K562 (cell line): ENCODE data around the gene IP6K3. TPM values are rescaled to one million over a fixed set of nuclear protein-coding genes. Genes with fewer than 3 reads are reported as not detected.

Source experiments
- BMI1 ChIP-seq: fragments of 150-350 bp; IDR thresholded peaks from 2 replicates; pipeline ENCODE4 v1.6.1; 2014; ENCODE audit warnings: low read length
- KLF6 ChIP-seq: fragments of 250-450 bp; sonication (Bioruptor Pico); IDR thresholded peaks from 2 replicates; pipeline ENCODE4 v1.4.0; 2020; ENCODE audit warnings: mild to moderate bottlenecking, moderate library complexity, borderline replicate concordance
- NR1H2 ChIP-seq: sonication (generic); formaldehyde crosslinking; IDR thresholded peaks from 2 replicates; pipeline ENCODE4 v1.4.0; 2020; ENCODE audit warnings: mild to moderate bottlenecking, missing genetic modification reagents
- PHF8 ChIP-seq: fragments of 200-600 bp; sonication (generic); IDR thresholded peaks from 2 replicates; pipeline ENCODE4 v1.6.1; 2012; ENCODE audit warnings: mixed run types, mild to moderate bottlenecking, inconsistent platforms, low read length, moderate library complexity, borderline replicate concordance
- POLR3G ChIP-seq: IDR thresholded peaks from 2 replicates; pipeline ENCODE4 v1.6.1; 2011; ENCODE audit not compliant: insufficient read length, insufficient replicate concordance; ENCODE audit errors: extremely low read depth
- RB1 ChIP-seq: fragments of 450-650 bp; IDR thresholded peaks from 2 replicates; pipeline ENCODE4 v1.6.1; 2017; ENCODE audit warnings: low read depth, mild to moderate bottlenecking
- XRCC5 ChIP-seq: fragments of 200-400 bp; formaldehyde crosslinking; IDR thresholded peaks from 2 replicates; pipeline ENCODE4 v1.6.1; 2017; ENCODE audit warnings: low read depth, mild to moderate bottlenecking, low read length
- ZBTB7A ChIP-seq: IDR thresholded peaks from 2 replicates; pipeline ENCODE4 v1.6.1; 2011; ENCODE audit warnings: low read depth, mild to moderate bottlenecking, low read length, moderate library complexity, borderline replicate concordance; ENCODE audit not compliant: control insufficient read depth
- ZNF121 ChIP-seq: sonication (generic); formaldehyde crosslinking; conservative IDR thresholded peaks from 2 replicates; pipeline ENCODE4 v1.8.0; 2022; ENCODE audit warnings: missing genetic modification reagents
- ZNF41 ChIP-seq: fragments of 250-450 bp; sonication (Bioruptor Pico); conservative IDR thresholded peaks from 2 replicates; pipeline ENCODE4 v1.4.0; 2020; ENCODE audit warnings: mild to moderate bottlenecking
- polyA plus RNA-seq, 8 experiments: library from polyadenylated mRNA; depleted of rRNA in 4 of 8; stranded (reverse) in 5 of 8; unstranded in 3 of 8; fragments of >200 nt; fragmentation: Nextera tagmentation in 2 of 8; fragmentation: Illumina TruSeq in 1 of 8; extraction: Ambion mirVana in 2 of 8; extraction: Trizol in 1 of 8; gene quantifications; 2 replicates each; pipeline versions ENCODE4 v1.2.1 to v1.2.3, GENCODE V29; 2011 to 2014; ENCODE audit warnings: inconsistent platforms in 1 of 8, missing spikeins in 1 of 8
- total RNA-seq, 7 experiments: library from RNA; depleted of rRNA in 6 of 7; stranded (reverse); fragments of >200 nt in 6 of 7; fragmentation: Illumina TruSeq in 2 of 7; extraction: Trizol in 2 of 7; gene quantifications; 2 replicates each; pipeline versions ENCODE4 v1.2.1 to v1.2.3, GENCODE V29; 2011 to 2021; ENCODE audit warnings: low replicate concordance in 1 of 7
- TF ChIP-seq, protein P1 (sequence below): sonication (generic); formaldehyde crosslinking; IDR thresholded peaks from 2 replicates; pipeline ENCODE4 v1.8.0; 2022; ENCODE audit warnings: mild to moderate bottlenecking, missing genetic modification reagents
- TF ChIP-seq, protein P2 (sequence below): fragments of 450-650 bp; formaldehyde crosslinking; IDR thresholded peaks from 2 replicates; pipeline ENCODE4 v1.4.0; 2020; ENCODE audit warnings: mild to moderate bottlenecking, moderate library complexity
- TF ChIP-seq, protein P3 (sequence below): sonication (generic); formaldehyde crosslinking; IDR thresholded peaks from 2 replicates; pipeline ENCODE4 v1.8.1; 2023; ENCODE audit warnings: missing genetic modification reagents, mild to moderate bottlenecking, borderline replicate concordance
- TF ChIP-seq, protein P4 (sequence below): fragments of 450-650 bp; IDR thresholded peaks from one replicate; pipeline ENCODE4 v1.6.1; 2018; ENCODE audit warnings: mild to moderate bottlenecking, moderate library complexity; ENCODE audit not compliant: partially characterized antibody

The IP6K3 gene
- total and polyA plus RNA-seq, 9 of the 15 experiments (the other 6 are each of a cell fraction or from before 2014, with no cell fraction given): not detected

DNA sequence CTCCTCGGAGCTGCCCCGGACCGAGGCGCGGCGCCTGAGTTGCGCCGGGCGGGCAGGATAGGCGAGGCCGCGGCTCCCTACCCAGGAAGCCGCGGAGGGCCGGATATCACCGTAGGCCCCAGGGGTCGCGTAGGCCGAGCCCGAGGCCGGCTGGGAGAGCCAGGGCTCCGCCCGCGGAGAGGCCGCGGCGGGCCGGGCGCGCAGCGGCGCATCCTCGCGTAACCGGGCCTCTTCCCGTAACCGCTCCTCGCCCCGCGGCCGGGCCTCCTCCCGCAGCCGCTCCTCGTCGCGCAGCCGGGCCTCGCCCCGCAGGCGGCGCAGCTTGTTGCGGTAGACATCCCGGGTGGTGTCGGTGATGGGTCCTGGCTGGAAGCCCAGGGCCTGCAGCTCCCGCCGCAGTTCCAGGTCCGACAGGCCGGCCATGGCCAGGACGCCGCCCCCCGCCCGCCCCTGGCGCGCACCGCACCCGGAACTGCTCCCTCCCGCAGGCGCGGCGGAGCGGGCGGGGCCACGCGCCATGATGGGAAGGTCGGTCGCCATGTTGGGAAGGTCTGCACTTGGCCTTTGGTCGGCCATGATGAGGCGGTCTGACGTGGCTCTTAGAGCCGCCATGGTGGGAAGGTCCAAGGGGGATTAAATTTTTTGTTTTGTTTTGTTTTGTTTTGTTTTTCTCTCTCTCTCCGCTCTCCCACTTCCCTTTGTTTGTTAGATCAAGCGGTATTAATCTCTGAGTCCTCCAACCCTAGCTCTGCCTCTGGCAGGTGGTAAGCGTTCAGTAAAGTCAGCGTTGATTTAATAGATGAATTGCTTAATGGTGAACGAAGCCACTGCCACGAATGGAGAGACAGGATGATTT, 42.2 kb upstream of the IP6K3 start, which contains the start of gene LEMD2 (continued):
- TF ChIP-seq, protein P1, sequence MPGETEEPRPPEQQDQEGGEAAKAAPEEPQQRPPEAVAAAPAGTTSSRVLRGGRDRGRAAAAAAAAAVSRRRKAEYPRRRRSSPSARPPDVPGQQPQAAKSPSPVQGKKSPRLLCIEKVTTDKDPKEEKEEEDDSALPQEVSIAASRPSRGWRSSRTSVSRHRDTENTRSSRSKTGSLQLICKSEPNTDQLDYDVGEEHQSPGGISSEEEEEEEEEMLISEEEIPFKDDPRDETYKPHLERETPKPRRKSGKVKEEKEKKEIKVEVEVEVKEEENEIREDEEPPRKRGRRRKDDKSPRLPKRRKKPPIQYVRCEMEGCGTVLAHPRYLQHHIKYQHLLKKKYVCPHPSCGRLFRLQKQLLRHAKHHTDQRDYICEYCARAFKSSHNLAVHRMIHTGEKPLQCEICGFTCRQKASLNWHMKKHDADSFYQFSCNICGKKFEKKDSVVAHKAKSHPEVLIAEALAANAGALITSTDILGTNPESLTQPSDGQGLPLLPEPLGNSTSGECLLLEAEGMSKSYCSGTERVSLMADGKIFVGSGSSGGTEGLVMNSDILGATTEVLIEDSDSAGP (CRISPR knock-in tag): no peak
- TF ChIP-seq KLF6 (CRISPR knock-in tag) (peak; percentile 91; the same call in 1 of the 2 replicates), NR1H2 (no peak), ZNF41 (CRISPR knock-in tag) (peak; percentile 85; the same call in 1 of the 2 replicates), PHF8 (peak; percentile 87), BMI1 (no peak), POLR3G (no peak), XRCC5 (peak; percentile 92), ZBTB7A (peak; percentile 88; the same call in 1 of the 2 replicates), ZNF121 (no peak), RB1 (peak; percentile 93; the same call in 1 of the 2 replicates)
- TF ChIP-seq, protein P2, sequence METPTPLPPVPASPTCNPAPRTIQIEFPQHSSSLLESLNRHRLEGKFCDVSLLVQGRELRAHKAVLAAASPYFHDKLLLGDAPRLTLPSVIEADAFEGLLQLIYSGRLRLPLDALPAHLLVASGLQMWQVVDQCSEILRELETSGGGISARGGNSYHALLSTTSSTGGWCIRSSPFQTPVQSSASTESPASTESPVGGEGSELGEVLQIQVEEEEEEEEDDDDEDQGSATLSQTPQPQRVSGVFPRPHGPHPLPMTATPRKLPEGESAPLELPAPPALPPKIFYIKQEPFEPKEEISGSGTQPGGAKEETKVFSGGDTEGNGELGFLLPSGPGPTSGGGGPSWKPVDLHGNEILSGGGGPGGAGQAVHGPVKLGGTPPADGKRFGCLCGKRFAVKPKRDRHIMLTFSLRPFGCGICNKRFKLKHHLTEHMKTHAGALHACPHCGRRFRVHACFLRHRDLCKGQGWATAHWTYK (CRISPR knock-in tag): peak; percentile 95
- TF ChIP-seq, protein P3, sequence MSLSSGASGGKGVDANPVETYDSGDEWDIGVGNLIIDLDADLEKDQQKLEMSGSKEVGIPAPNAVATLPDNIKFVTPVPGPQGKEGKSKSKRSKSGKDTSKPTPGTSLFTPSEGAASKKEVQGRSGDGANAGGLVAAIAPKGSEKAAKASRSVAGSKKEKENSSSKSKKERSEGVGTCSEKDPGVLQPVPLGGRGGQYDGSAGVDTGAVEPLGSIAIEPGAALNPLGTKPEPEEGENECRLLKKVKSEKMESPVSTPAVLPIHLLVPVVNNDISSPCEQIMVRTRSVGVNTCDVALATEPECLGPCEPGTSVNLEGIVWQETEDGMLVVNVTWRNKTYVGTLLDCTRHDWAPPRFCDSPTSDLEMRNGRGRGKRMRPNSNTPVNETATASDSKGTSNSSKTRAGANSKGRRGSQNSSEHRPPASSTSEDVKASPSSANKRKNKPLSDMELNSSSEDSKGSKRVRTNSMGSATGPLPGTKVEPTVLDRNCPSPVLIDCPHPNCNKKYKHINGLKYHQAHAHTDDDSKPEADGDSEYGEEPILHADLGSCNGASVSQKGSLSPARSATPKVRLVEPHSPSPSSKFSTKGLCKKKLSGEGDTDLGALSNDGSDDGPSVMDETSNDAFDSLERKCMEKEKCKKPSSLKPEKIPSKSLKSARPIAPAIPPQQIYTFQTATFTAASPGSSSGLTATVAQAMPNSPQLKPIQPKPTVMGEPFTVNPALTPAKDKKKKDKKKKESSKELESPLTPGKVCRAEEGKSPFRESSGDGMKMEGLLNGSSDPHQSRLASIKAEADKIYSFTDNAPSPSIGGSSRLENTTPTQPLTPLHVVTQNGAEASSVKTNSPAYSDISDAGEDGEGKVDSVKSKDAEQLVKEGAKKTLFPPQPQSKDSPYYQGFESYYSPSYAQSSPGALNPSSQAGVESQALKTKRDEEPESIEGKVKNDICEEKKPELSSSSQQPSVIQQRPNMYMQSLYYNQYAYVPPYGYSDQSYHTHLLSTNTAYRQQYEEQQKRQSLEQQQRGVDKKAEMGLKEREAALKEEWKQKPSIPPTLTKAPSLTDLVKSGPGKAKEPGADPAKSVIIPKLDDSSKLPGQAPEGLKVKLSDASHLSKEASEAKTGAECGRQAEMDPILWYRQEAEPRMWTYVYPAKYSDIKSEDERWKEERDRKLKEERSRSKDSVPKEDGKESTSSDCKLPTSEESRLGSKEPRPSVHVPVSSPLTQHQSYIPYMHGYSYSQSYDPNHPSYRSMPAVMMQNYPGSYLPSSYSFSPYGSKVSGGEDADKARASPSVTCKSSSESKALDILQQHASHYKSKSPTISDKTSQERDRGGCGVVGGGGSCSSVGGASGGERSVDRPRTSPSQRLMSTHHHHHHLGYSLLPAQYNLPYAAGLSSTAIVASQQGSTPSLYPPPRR (CRISPR knock-in tag): peak; percentile 75; the same call in 1 of the 2 replicates
- TF ChIP-seq, protein P4, sequence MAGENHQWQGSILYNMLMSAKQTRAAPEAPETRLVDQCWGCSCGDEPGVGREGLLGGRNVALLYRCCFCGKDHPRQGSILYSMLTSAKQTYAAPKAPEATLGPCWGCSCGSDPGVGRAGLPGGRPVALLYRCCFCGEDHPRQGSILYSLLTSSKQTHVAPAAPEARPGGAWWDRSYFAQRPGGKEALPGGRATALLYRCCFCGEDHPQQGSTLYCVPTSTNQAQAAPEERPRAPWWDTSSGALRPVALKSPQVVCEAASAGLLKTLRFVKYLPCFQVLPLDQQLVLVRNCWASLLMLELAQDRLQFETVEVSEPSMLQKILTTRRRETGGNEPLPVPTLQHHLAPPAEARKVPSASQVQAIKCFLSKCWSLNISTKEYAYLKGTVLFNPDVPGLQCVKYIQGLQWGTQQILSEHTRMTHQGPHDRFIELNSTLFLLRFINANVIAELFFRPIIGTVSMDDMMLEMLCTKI: no peak
